ENCODE measurements around the gene FAM118A.
A peak's percentile ranks its signal among the peaks of the same experiment; 100 is the strongest.
"Not testable (repeated sequence)": the region's sequence is repeated elsewhere in the genome, so short reads cannot be mapped to it uniquely, and the experiment has no call there.

Gene FAM118A

GRCh38 chr22:45366713-45367112 lies 57.0 kb downstream of the FAM118A start:
- no peak for DNase-seq (ENCODE audit: low read depth)
- no peak for TF ChIP-seq CTCF (conservative IDR thresholded peaks at IDR 0.05; ENCODE audit: control insufficient read depth, insufficient read depth, low read depth, low read length)
- H3K4me3 ChIP-seq (ENCODE audit: control insufficient read depth, low read depth, low read length), result no peak overlapping the region

GRCh38 chr22:45373592-45373991 lies 63.9 kb downstream of the FAM118A start:
- DNase-seq (ENCODE audit: low read depth); H3K4me3 ChIP-seq (ENCODE audit: control insufficient read depth, low read depth, low read length): not testable (repeated sequence)

- H3K4me3 ChIP-seq (ENCODE audit: control insufficient read depth, low read depth, low read length), result no peak overlapping the region
- TF ChIP-seq CTCF (conservative IDR thresholded peaks at IDR 0.05; ENCODE audit: control insufficient read depth, insufficient read depth, low read depth, low read length), result no peak
- no peak for DNase-seq (ENCODE audit: low read depth)
These were observed 66.3 kb downstream of the FAM118A start for GRCh38 chr22:45376009-45376408.

GRCh38 chr22:45376703-45377102 lies 67.0 kb downstream of the FAM118A start:
- H3K4me3 ChIP-seq (ENCODE audit: control insufficient read depth, low read depth, low read length), result no peak overlapping the region
- TF ChIP-seq CTCF (conservative IDR thresholded peaks at IDR 0.05; ENCODE audit: control insufficient read depth, insufficient read depth, low read depth, low read length), result no peak
- DNase-seq (ENCODE audit: low read depth), result peak; percentile 15

GRCh38 chr22:45381348-45381747 lies 71.6 kb downstream of the FAM118A start:
- no peak overlapping the region for H3K4me3 ChIP-seq (ENCODE audit: control insufficient read depth, low read depth, low read length)
- TF ChIP-seq CTCF (conservative IDR thresholded peaks at IDR 0.05; ENCODE audit: control insufficient read depth, insufficient read depth, low read depth, low read length), result no peak
- no peak for DNase-seq (ENCODE audit: low read depth)

- H3K4me3 ChIP-seq (ENCODE audit: control insufficient read depth, low read depth, low read length), result no peak overlapping the region
- DNase-seq (ENCODE audit: low read depth), result no peak
- no peak for TF ChIP-seq CTCF (conservative IDR thresholded peaks at IDR 0.05; ENCODE audit: control insufficient read depth, insufficient read depth, low read depth, low read length)
These were observed 79.8 kb downstream of the FAM118A start for GRCh38 chr22:45389546-45389945.
